HG02943 (cell line): ENCODE results near the gene SLCO3A1.

Source experiments
- ATAC-seq: cut with Tn5 transposase; IDR thresholded peaks from one replicate; pipeline ENCODE4 v1.9.1; 2021; ENCODE audit warnings: mild to moderate bottlenecking, low read depth, moderate library complexity; ENCODE audit not compliant: unreplicated experiment

SLCO3A1 gene

DNA sequence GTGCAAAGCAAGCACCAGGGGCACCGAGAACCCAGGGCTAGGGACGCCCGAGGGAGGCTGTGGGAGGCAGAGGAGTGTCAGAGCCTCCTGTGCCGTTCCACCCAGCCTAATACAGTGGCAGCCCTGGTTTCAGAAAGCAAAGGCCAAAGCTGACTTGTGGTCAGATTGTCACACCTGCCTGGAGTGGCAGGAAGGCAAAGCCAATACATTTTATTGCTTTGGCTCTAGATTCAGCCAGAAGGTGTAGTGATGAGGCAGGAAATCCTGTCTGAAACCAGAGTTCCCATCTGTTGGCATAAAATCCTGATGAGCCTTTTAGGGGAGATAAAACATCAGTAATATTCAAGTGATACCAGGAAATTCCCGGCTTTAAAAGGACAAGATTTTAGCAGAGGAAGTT, 168.3 kb downstream of the SLCO3A1 start:
- ATAC-seq: no peak

GRCh38 chr15:92023965-92024364, 170.5 kb downstream of the SLCO3A1 start:
- no peak for ATAC-seq

- ATAC-seq: no peak
Measured at GRCh38 chr15:92025706-92026270, 172.3 kb downstream of the SLCO3A1 start.

DNA sequence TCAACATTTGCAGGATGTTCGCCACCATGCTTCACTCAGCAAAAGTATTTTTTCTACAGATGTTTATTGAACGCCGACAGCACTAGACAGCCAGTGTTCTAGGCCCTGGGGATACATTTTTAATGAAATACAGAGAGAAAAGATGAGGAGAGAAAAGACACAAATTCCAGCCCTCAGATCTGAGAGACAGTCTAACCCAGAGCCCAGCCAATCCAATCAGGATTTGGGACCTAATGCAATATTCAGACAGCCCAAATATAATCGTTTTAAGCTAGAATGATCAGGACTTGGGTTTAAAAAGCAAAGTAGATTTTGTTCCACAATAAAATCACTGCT, 174.8 kb downstream of the SLCO3A1 start:
- no peak for ATAC-seq

DNA sequence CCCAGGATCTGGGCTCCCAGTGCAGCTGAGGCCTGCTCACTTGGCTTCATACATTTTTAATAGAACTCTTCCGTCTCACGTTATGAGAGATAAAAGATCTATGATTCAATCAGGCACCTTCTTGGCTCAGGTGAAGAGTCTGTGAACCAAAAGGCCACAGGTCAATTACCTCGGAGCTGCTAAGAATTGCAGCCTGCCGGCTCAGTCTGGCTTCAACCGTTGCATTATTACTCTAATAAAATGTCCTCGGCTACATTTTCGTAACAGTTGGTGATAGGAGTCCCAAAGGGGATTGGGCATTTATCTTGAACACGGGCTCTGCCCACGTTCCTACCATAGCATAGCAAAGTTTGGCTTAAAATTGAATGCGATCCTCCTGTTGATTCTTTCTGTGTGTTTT, 176.3 kb downstream of the SLCO3A1 start:
- no peak for ATAC-seq

DNA sequence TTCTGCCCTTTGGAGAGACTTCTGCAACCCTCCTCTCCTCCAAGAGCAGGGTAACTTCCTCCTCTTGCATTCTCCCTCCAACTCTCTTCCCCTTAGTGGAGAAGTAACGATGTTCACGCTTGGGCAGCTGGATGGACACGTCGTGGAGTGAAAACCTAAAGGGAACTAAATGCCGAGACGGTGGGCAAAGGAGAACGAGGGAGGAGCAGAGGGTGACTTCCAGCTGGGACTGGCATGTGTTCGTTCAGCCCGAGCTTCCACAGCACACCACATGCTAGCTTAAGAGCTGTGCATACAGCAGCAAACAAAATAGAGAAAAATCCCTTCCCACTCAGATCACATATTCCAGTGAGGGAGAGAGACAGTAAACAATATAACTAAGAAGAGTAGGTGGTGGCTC, 179.8 kb downstream of the SLCO3A1 start:
- no peak for ATAC-seq

DNA sequence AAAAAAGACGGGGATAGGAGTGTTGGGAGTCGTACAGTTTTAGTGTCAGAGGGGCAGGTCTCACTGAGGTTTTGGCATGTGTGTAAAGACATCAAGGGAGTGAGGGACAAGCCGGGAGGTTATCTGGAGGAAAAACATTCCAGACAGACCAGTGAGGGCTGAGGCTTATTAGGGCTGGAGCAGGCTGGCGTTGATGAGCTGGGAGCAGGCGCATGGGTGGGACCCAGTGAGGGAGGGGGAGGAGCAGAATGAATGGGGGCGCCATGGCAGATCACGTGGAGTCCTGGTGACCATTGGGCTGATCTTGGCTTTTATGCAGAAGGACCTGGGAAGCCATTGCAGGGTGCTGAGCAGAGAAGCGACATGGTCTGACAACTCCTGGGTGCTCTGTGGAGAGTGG, 180.2 kb downstream of the SLCO3A1 start:
- ATAC-seq: no peak

- ATAC-seq: no peak
Measured at GRCh38 chr15:92034227-92034626, 180.7 kb downstream of the SLCO3A1 start.

- ATAC-seq: no peak
Measured at GRCh38 chr15:92035551-92035950, 182.0 kb downstream of the SLCO3A1 start.

- no peak for ATAC-seq
Measured at GRCh38 chr15:92035961-92036360, 182.5 kb downstream of the SLCO3A1 start.

GRCh38 chr15:92037491-92037890, 184.0 kb downstream of the SLCO3A1 start:
- no peak for ATAC-seq

- ATAC-seq: no peak
Measured at GRCh38 chr15:92040350-92040749, 186.8 kb downstream of the SLCO3A1 start.

DNA sequence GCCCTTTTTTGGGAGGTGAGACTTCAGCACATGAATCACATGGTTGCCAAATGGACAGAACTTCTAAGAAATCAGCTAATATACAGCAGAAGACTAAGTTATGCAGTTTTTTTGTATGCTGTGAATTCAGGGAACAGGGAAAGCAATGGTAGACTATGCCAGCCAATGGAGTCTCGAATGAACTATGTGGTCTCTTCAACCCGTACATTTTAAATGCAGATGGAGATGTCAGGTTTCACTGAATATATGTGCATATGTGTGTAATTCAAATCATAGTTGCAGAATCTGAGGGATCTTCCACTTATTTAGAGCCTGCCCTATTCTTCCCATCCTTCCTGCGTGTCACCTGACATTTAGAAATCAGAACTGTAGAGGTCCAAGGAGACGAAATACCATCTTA, 187.9 kb downstream of the SLCO3A1 start:
- ATAC-seq: no peak

DNA sequence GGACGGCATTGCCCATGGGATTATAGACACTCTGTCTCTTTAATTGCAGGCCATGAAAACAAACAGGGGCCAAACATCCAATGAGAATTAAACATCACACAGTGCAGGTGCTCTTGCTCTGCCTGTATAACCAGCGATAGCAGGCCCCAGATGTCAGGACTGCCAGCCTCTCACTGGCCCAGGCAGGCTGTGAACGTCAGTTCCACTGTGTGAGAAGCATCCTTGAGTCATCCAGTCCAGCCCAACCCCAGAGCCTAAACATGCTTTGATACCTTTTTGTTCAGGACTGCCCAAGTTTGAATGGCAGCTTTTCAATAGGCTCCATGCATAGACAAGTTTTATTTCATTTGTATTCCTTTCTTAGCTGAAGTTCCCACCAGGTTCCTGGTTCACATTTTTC, 189.8 kb downstream of the SLCO3A1 start:
- no peak for ATAC-seq

- ATAC-seq: no peak
Measured at GRCh38 chr15:92044203-92044909, 190.8 kb downstream of the SLCO3A1 start.

- ATAC-seq: no peak
Measured at GRCh38 chr15:92047900-92048299, 194.4 kb downstream of the SLCO3A1 start.

GRCh38 chr15:92048739-92049138, 195.2 kb downstream of the SLCO3A1 start:
- no peak for ATAC-seq

DNA sequence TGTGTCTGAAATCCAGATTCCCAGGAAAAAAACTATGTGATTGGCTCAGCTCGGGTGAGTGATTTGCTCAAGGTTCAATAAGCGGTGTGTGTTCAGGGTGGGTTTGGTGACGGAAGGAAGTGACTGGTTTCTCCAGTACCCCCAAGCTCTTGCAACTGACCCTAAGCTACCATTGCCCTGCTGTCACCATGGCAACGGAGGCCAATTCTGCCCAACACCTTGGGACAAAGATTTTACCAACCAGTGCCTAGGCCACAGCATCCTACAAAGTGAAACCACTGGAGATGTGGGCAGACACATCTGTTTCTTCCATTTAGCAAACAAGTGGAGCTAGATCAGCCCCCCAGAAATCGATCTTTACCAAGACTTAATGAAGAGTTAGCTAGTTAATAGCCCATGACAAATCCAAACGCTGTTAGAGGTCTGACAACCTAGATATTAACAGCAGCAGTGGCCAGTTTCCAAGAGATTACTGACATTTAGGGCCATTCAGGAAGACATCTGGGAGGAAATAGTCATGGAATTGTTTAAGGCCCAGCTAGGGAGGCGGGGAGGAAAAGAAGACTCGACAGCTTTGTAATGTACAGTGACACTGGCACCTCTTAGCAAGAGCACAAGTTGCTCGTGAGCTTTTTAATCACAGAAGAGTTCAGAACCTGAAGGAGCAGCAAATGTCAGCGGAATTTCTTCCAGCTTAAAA, 195.9 kb downstream of the SLCO3A1 start:
- ATAC-seq: no peak

GRCh38 chr15:92050220-92050898, 196.9 kb downstream of the SLCO3A1 start:
- ATAC-seq: no peak

DNA sequence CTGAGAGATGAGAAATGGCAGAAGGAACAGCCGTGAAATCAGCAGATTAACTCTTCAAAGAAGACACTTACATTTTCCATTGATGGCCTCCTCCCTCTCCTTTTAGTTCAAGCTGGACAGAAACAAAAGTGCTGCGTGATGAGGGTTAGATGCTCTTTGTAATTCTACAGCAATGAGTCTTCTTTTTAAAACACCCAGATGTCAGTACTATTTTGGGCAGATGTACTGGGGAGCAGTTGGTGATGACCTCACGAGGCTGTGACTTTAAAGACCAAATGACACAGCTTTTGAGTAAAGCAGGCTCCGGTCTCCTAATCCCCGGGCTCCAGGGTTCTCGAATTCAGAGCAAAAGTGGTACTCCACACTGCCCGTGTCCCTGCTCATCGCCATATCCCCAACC, 198.2 kb downstream of the SLCO3A1 start:
- ATAC-seq: no peak

DNA sequence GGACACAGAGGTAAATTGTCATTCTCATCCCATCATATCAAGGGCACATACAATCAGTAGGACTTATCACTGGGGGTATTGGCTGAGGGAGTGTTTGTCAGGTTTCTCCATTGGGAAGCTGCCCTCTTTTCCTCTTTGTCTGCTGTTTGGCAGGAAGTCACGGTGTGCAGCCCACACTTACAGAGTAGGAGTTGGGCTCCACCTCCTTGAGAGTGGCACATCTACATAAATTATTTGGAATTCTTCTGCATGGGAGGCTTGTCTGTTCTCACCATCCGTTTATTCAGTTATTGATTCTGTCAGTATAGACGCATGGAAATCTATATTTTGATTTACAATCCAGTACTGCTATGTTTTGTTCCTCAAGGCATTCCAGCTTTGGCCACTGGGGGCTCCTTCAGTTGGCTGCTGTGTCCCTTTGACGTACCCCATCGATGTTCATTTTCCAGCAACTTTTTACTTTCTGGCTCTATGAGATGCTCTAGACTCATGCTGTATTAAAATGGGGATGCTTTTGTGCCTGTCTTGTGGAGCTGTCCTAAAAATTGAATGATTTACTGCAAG, 200.3 kb downstream of the SLCO3A1 start:
- no peak for ATAC-seq
